H9 (cell line): ENCODE results near the gene TGDS. TPM values are rescaled to one million over a fixed set of nuclear protein-coding genes. Genes with fewer than 3 reads are reported as not detected.

ENCODE experiments used
- DNase-seq: peaks from one replicate; pipeline ENCODE4 v3.0.0-alpha.2; 2017
- H2AFZ ChIP-seq: one replicate; pipeline ENCODE4 v1.6.1; 2013; ENCODE audit warnings: mild to moderate bottlenecking, low read length, control low read depth, moderate library complexity
- H2AK5ac ChIP-seq: 2 replicates; pipeline ENCODE4 v1.6.1; 2013; ENCODE audit warnings: low read length, control low read depth, mixed read lengths; ENCODE audit not compliant: insufficient read length
- H2BK120ac ChIP-seq: one replicate; pipeline ENCODE4 v1.6.1; 2013; ENCODE audit warnings: low read depth, mild to moderate bottlenecking, low read length, control low read depth, inconsistent platforms; ENCODE audit not compliant: poor library complexity, severe bottlenecking
- H2BK12ac ChIP-seq: 2 replicates; pipeline ENCODE4 v1.6.1; 2013; ENCODE audit warnings: low read length, control low read depth, mixed read lengths, low read depth; ENCODE audit not compliant: insufficient read length
- H2BK15ac ChIP-seq: 2 replicates; pipeline ENCODE4 v1.6.1; 2013; ENCODE audit warnings: low read depth, low read length, control low read depth
- H2BK20ac ChIP-seq: one replicate; pipeline ENCODE4 v1.6.1; 2013; ENCODE audit warnings: low read depth, mild to moderate bottlenecking, low read length, control low read depth, inconsistent platforms; ENCODE audit not compliant: poor library complexity, severe bottlenecking
- H2BK5ac ChIP-seq: 2 replicates; pipeline ENCODE4 v1.6.1; 2013; ENCODE audit warnings: low read length, control low read depth, mixed read lengths; ENCODE audit not compliant: insufficient read length
- H3K14ac ChIP-seq: 2 replicates; pipeline ENCODE4 v1.6.1; 2013; ENCODE audit warnings: low read length, control low read depth; ENCODE audit not compliant: insufficient read depth
- H3K18ac ChIP-seq: 2 replicates; pipeline ENCODE4 v1.6.1; 2013; ENCODE audit warnings: low read depth, mild to moderate bottlenecking, mixed read lengths, low read length, control low read depth; ENCODE audit not compliant: insufficient read length
- H3K23ac ChIP-seq: 2 replicates; pipeline ENCODE4 v1.6.1; 2013; ENCODE audit warnings: low read length, control low read depth, mixed read lengths, low read depth; ENCODE audit not compliant: insufficient read length
- H3K23me2 ChIP-seq: 2 replicates; pipeline ENCODE4 v1.6.1; 2013; ENCODE audit warnings: low read depth, mild to moderate bottlenecking, mixed read lengths, low read length, control low read depth; ENCODE audit not compliant: insufficient read length, poor library complexity, severe bottlenecking
- H3K27ac ChIP-seq: 2 replicates; pipeline ENCODE4 v1.5.1; 2013; ENCODE audit warnings: low read length, control low read depth, mixed read lengths, low read depth; ENCODE audit not compliant: insufficient read length
- H3K27me3 ChIP-seq: 2 replicates; pipeline ENCODE4 v1.6.1; 2013; ENCODE audit warnings: low read length, control low read depth, inconsistent platforms; ENCODE audit not compliant: insufficient read depth
- H3K4ac ChIP-seq: 2 replicates; pipeline ENCODE4 v1.6.1; 2013; ENCODE audit warnings: low read depth, mild to moderate bottlenecking, control low read depth, inconsistent platforms, low read length, moderate library complexity
- H3K4me1 ChIP-seq: 2 replicates; pipeline ENCODE4 v1.6.1; 2013; ENCODE audit warnings: low read length, control low read depth, inconsistent platforms; ENCODE audit not compliant: insufficient read depth
- H3K4me2 ChIP-seq: 2 replicates; pipeline ENCODE4 v1.6.1; 2013; ENCODE audit warnings: low read length, control low read depth, mixed read lengths; ENCODE audit not compliant: insufficient read length, insufficient read depth
- H3K56ac ChIP-seq: 2 replicates; pipeline ENCODE4 v1.6.1; 2013; ENCODE audit warnings: low read depth, mild to moderate bottlenecking, mixed read lengths, low read length, control low read depth; ENCODE audit not compliant: insufficient read length
- H3K79me1 ChIP-seq: 2 replicates; pipeline ENCODE4 v1.6.1; 2013; ENCODE audit warnings: low read depth, mild to moderate bottlenecking, moderate library complexity, low read length, control low read depth, inconsistent platforms; ENCODE audit not compliant: insufficient read depth, poor library complexity, severe bottlenecking
- H3K79me2 ChIP-seq: 2 replicates; pipeline ENCODE4 v1.6.1; 2013; ENCODE audit warnings: low read length, control low read depth, inconsistent platforms; ENCODE audit not compliant: insufficient read depth
- H3K9ac ChIP-seq: 2 replicates; pipeline ENCODE4 v1.6.1; 2013; ENCODE audit warnings: low read length, control low read depth, mixed read lengths; ENCODE audit not compliant: insufficient read length; ENCODE audit errors: extremely low read depth
- H3K9me3 ChIP-seq: one replicate; pipeline ENCODE4 v1.6.1; 2013; ENCODE audit warnings: low read depth, low read length, inconsistent platforms; ENCODE audit not compliant: control insufficient read depth
- H3T11ph ChIP-seq: one replicate; pipeline ENCODE4 v1.6.1; 2013; ENCODE audit warnings: mild to moderate bottlenecking, low read length, control low read depth, inconsistent platforms
- H4K20me1 ChIP-seq: one replicate; pipeline ENCODE4 v1.6.1; 2013; ENCODE audit not compliant: control insufficient read depth, insufficient read length, insufficient read depth
- H4K5ac ChIP-seq: 2 replicates; pipeline ENCODE4 v1.6.1; 2013; ENCODE audit warnings: low read depth, mild to moderate bottlenecking, mixed read lengths, low read length, control low read depth; ENCODE audit not compliant: insufficient read length
- H4K8ac ChIP-seq: replicated peaks from 2 replicates; pipeline ENCODE4 v1.6.1; 2013; ENCODE audit warnings: low read length, control low read depth, mixed read lengths, low read depth; ENCODE audit not compliant: insufficient read length
- H4K91ac ChIP-seq: 2 replicates; pipeline ENCODE4 v1.6.1; 2013; ENCODE audit warnings: low read depth, mild to moderate bottlenecking, moderate library complexity, mixed read lengths, low read length, control low read depth; ENCODE audit not compliant: insufficient read length
- H3K27ac Mint-ChIP-seq, 3 experiments: 2 replicates in 2 of 3; 3 replicates in 1 of 3; pipeline ENCODE4 v1.8.0; 2020 to 2021; ENCODE audit warnings: mixed read lengths in 3 of 3, mild to moderate bottlenecking in 1 of 3, moderate library complexity in 1 of 3
- H3K27me3 Mint-ChIP-seq: 2 replicates; pipeline ENCODE4 v1.8.0; 2021; ENCODE audit warnings: low read depth, mild to moderate bottlenecking, moderate library complexity, mixed read lengths
- H3K36me3 Mint-ChIP-seq, 3 experiments: 2 replicates in 2 of 3; 3 replicates in 1 of 3; pipeline ENCODE4 v1.8.0; 2020 to 2021; ENCODE audit warnings: low read depth in 3 of 3, mixed read lengths in 3 of 3; ENCODE audit not compliant: insufficient read depth in 1 of 3
- H3K4me1 Mint-ChIP-seq, 2 experiments: 2 replicates each; pipeline ENCODE4 v1.8.0; 2020; ENCODE audit warnings: mixed read lengths in 2 of 2
- H3K4me3 Mint-ChIP-seq, 2 experiments: 2 replicates in 1 of 2; 3 replicates in 1 of 2; pipeline ENCODE4 v1.8.0; 2020 to 2021; ENCODE audit warnings: mild to moderate bottlenecking in 2 of 2, mixed read lengths in 2 of 2, moderate library complexity in 1 of 2
- H3K9me3 Mint-ChIP-seq, 2 experiments: 2 replicates in 1 of 2; 3 replicates in 1 of 2; pipeline ENCODE4 v1.8.0; 2020; ENCODE audit warnings: mild to moderate bottlenecking in 2 of 2, mixed read lengths in 2 of 2, moderate library complexity in 1 of 2
- CTCF ChIP-seq: fragments of 200-600 bp; sonication (generic); conservative IDR thresholded peaks from 3 replicates; pipeline ENCODE4 v1.8.0; 2021; ENCODE audit warnings: antibody characterized with exemption, mild to moderate bottlenecking
- WGBS: extraction: QIAGEN DNeasy Blood & Tissue Kit; methylation state at CpG from one replicate; pipeline ENCODE4 v1.1.7; 2013; ENCODE audit warnings: missing lambda C conversion rate, low lambda C conversion rate, mixed read lengths; ENCODE audit not compliant: insufficient read length; ENCODE audit errors: extremely low coverage; 5-methylcytosine and 5-hydroxymethylcytosine counted together
- total RNA-seq: library from RNA; stranded (reverse); gene quantifications from 2 replicates; pipeline ENCODE4 v1.2.1, GENCODE V29; 2021

TGDS gene
- total RNA-seq, 1 experiment from 2014 or later: 13.9 TPM

- no peak overlapping the region for H2AK5ac ChIP-seq
- no peak overlapping the region for H2BK15ac ChIP-seq
- no peak overlapping the region for H2BK120ac ChIP-seq
- no peaks in the 10 kb centered on the region for H3K79me1 ChIP-seq
- H3K56ac ChIP-seq: no peak overlapping the region
- H3T11ph ChIP-seq: no peak overlapping the region
- H2BK12ac ChIP-seq: no peak overlapping the region
- no peaks in the 10 kb centered on the region for H3K27me3 ChIP-seq
- no peak overlapping the region for H3K18ac ChIP-seq
- no peak overlapping the region for H3K14ac ChIP-seq
- no peak overlapping the region for H3K4me2 ChIP-seq
- H3K9ac ChIP-seq: no peak overlapping the region
- Mint-ChIP-seq H3K27ac (no peak overlapping the region), H3K9me3 (peaks cover 0 to 2% of the 10 kb centered on the region in 2 experiments; a peak in 1 of 5 replicates), H3K4me3 (no peak overlapping the region), H3K27me3 (no peaks in the 10 kb centered on the region), H3K4me1 (no peaks in the 10 kb centered on the region), H3K36me3 (peaks cover 32 to 61% (median 55%) of the 10 kb centered on the region in 3 experiments)
- no peaks in the 10 kb centered on the region for H4K20me1 ChIP-seq
- no peak overlapping the region for H3K23ac ChIP-seq
- H3K27ac ChIP-seq: no peak overlapping the region
- no peak overlapping the region for H2AFZ ChIP-seq
- no peak for DNase-seq
- no peak overlapping the region for H2BK20ac ChIP-seq
- TF ChIP-seq CTCF: no peak
- no peaks in the 10 kb centered on the region for H3K9me3 ChIP-seq
- no peak overlapping the region for H4K8ac ChIP-seq
- H3K4ac ChIP-seq: no peak overlapping the region
- H4K91ac ChIP-seq: no peak overlapping the region
- no peak overlapping the region for H4K5ac ChIP-seq
- H2BK5ac ChIP-seq: no peak overlapping the region
- no peaks in the 10 kb centered on the region for H3K4me1 ChIP-seq
- WGBS: no CpG with 5 or more reads among the region's 4 CpGs
- H3K79me2 ChIP-seq: no peaks in the 10 kb centered on the region
- no peaks in the 10 kb centered on the region for H3K23me2 ChIP-seq
Observed at GRCh38 chr13:94588541-94588940, 7.4 kb downstream of the TGDS start.
